T1000 (cell line): ENCODE results near the gene TRIM26.
"Not testable (repeated sequence)": the region's sequence is repeated elsewhere in the genome, so short reads cannot be mapped to it uniquely, and the experiment has no call there.

Source experiments
- DNase-seq: peaks from one replicate; lab custom pipeline; 2025; ENCODE audit warnings: mixed read lengths; lab: John Stamatoyannopoulos, UW

TRIM26 gene

DNA sequence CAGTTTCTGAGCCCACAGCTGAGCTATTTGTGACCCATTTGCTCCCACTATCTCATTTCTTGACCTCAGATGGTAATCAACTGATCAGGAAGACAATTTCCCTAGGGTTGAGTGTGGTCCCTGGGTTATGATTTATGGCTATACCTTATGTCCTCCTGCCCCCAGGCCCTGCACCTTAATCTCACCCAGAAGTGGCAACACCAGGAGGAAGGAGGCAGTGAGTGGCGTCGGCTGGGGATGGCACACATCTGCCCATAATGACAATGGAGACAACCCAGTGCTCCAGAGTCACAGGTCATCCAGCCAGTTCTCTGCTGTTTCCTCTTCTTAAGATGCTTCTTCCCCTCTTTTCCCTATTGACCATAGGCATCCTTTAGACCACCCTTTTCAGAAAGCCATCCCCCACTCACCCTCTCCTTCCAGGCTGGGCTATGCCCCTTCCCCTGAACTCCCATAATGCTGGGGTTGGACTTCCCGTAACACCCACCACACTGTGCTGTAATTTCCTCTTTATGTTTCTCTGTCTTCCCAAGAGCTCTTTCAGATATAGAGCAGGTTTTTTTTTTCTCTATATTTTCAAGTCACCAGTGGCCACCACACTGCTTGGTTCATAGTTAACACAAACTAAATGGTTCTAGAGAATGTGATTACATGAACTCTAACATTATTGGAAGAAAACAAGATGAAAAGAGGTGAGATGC is 60.1 kb downstream of the TRIM26 start:
- no peak for DNase-seq

GRCh38 chr6:30152016-30152673 is 61.1 kb downstream of the TRIM26 start:
- no peak for DNase-seq

DNA sequence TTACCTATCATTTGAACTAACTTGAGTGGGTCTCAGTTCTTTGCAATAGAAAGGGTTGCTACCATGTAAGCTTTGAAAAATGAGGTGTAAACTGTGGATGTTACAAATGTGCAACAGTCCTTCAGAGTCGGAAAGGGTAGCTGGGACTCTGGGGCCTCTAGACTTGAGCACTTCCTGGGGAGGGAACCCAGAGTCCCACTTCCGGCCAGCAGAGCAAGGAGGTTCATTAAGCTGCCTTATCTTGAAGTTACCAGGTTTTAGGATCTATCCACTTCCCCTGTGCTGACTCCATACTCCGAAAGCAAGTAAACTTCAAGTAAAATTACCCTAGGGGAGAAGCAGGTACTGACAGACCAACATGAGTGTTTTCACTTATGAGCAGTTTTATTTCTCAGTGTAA is 61.6 kb downstream of the TRIM26 start:
- DNase-seq = no peak

DNA sequence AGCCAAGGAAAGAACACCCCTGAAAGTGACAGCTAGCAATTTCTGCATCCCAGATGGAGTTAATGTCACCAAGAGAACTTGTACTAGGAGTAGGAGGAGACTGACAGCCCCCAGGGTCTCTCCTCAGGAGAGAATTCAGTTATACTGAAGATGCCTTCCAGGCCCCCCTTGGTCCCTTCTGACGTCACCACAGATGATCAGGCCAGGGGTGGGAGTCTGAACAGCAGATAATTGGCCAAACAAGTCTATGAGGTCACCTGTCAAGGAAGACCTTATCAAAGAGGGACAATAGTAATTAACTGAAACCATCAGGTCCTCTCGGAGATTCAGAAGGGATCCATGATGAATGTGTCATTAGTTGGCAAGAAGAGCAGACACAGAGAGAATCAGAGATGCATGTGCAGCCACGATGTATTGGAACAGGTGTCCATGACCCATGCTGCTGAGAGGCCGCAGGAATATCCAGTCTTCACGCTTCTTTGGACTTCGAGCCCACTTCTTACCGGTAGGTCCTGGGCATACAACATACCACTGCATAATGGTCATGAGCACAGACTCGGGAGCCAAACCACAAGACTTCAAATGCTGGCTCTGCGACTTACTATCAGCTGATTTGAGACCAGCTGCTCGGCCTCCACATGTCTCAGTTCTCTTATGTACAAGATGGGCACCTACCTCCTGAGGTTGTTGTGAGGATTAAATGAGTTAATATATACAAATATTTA is 62.4 kb downstream of the TRIM26 start:
- DNase-seq = no peak

DNA sequence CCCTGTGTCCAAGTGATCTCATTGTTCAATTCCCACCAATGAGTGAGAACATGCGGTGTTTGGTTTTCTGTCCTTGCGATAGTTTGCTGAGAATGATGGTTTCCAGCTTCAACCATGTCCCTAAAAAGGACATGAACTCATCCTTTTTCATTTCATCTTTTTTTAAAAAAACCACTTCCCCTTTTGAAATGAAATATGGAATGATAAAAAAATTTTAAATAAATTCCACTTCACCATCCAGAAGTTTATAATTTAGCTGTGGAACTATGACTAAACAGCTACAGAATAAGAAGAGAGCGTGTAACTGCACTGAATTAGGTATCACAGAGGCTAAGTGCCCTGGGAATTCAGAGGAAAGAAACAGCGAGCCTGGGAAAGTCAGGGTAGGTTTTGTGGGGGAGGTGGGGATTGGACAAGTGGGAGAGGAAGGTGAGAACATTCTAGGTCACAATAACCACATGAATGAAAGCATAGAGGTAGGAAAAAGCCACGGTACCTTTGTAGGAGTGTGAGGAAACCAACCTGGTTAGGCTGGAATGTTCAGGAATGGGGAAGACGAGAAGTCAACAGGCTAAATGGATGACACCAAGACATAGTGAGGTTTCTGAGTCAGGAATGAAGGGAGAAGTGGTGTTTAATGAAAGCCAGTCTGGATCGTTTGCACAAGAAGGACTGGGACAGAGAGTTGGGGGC is 63.2 kb downstream of the TRIM26 start:
- no peak for DNase-seq

DNA sequence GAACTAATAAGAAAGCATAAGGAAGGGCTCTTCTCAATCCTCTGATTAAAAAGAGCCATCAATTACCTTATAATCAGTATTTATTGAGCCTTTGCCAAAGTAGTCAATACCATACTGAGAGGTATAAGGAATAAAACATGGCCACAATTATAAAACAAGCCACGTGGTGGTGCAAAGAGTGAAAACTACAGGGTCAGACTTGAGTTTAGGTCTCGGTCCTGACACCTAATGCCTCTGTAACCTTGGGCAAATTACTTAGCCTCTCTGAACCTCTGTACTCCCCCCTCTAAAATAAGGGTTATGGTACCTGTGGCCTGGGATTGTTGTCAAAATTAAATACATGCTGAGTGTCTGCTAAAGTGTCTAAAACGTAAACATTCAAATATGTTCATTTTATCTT is 64.0 kb downstream of the TRIM26 start:
- DNase-seq = no peak

GRCh38 chr6:30147096-30147495 is 66.1 kb downstream of the TRIM26 start:
- no peak for DNase-seq

- DNase-seq = no peak
Measured at GRCh38 chr6:30145818-30146217, 67.4 kb downstream of the TRIM26 start.

DNA sequence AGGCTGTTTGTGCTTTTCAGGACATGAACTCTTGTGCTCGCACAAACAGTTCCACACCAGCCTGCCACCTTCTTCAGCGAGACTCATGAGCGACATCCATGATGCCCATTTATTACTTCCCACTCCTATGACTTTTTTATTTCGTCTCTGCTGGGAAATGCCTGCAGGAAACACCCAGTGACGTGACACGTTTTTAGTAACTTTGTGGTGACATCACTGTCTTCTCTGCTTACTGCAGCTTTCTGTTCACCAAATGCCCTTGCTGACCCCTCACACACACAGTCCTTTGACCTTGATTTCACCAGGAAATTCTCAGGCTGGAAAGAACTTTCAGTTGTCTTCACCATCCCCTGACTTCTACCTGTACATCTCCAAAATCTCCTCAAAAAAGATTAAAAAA is 68.4 kb downstream of the TRIM26 start:
- no peak for DNase-seq

GRCh38 chr6:30143780-30144179 is 69.4 kb downstream of the TRIM26 start:
- DNase-seq = no peak

DNA sequence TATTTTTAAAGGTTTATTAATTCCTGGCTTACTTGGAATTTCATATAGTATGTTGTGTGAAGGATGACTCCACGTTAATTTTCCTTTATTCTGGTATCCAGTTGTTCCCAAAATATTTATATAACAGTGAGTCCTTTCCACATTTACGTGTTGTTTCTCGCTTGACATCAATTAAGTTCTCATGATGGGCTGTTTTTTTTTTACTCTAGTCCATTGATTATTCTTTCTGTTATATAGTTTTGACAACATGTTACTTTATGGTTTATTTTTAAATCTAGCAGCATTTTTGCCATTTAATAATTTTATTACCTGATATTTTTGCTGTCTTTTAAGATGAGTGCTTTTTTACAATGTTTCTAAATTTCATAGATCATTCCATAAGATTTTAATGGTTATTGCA is 70.5 kb downstream of the TRIM26 start:
- no peak for DNase-seq

- not testable (repeated sequence) for DNase-seq
Measured at GRCh38 chr6:30140240-30140639, 73.0 kb downstream of the TRIM26 start.

- DNase-seq = no peak
Measured at GRCh38 chr6:30136570-30137286, 76.5 kb downstream of the TRIM26 start.

DNA sequence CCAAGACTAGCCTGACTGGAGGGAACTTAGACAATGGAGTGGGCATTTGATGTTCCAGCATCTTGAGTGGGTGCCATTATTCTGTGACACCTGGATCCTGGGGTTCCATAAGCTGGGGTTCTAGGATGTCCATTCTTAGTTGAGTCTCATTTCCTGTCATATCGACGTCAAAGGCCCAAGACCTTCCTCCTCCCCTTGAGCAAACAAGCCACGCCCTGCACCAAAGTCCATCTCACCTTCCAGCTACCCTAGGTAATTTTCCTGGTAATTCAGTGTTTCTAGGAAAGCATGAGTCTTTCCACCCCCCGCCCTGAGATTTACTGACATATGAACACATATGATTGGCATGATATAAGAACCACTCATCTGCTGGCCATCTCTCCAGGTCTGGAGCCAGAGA is 77.4 kb downstream of the TRIM26 start, which contains the start of gene TRIM40:
TRIM40 (plus strand) TSS at position 384 of the 400 bp plus-strand sequence. CDS start 897 bp downstream, outside the sequence.
- DNase-seq = no peak

DNA sequence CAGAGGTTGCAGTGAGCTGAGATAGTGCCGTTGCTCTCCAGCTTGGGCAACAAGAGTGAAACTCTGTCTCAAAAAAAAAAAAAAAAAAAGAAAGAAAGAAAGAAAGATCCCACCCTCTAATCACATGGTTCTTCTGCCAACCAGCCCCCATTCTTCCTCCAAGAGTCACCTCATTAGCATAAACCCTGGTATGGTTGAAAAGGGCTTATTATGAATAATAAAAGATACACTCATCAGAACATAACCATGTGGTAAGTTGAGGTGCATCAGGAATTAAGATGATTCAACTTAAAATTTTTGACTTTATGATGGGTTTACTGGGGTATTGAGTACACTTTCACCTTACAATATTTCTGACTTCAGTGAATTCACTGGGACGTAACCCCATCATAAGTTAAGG is 78.1 kb downstream of the TRIM26 start:
- DNase-seq = no peak
